Hepatocyte (in vitro differentiated cells): ENCODE data around the gene CAD.

Source experiments
- EZH2 ChIP-seq: fragments of 200-600 bp; sonication (generic); IDR thresholded peaks from 2 replicates; pipeline ENCODE4 v1.6.1; 2016; ENCODE audit warnings: antibody characterized with exemption, mild to moderate bottlenecking, borderline replicate concordance
- EZH2phosphoT487 ChIP-seq: fragments of 200-600 bp; sonication (generic); IDR thresholded peaks from one replicate; pipeline ENCODE4 v1.6.1; 2018; ENCODE audit warnings: antibody characterized with exemption, mild to moderate bottlenecking, low read depth, moderate library complexity; ENCODE audit not compliant: unreplicated experiment, severe bottlenecking
- TF ChIP-seq, protein P1 (sequence below): fragments of 200-600 bp; sonication (generic); IDR thresholded peaks from 2 replicates; pipeline ENCODE4 v1.5.1; 2016; ENCODE audit warnings: antibody characterized with exemption, mild to moderate bottlenecking; ENCODE audit not compliant: poor library complexity

DNA sequence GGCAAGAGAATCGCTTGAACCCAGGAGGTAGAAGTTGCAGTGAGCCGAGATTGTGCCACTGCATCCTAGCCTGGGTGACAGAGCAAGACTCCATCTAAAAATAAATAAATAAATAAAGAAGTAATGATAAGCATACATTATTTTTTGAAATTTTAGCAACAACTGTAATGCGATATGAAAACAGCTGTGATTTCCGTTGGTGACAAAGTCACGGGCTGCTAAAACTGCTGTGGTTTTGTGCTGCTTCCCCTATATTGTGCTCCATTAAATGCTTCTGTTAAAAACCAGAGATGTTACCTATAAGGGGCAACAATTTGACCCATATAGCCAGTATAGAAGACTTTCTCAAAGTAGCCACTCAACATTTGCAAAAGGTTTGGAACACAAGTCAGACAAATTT, 73.4 kb downstream of the CAD start:
- TF ChIP-seq, protein P1, sequence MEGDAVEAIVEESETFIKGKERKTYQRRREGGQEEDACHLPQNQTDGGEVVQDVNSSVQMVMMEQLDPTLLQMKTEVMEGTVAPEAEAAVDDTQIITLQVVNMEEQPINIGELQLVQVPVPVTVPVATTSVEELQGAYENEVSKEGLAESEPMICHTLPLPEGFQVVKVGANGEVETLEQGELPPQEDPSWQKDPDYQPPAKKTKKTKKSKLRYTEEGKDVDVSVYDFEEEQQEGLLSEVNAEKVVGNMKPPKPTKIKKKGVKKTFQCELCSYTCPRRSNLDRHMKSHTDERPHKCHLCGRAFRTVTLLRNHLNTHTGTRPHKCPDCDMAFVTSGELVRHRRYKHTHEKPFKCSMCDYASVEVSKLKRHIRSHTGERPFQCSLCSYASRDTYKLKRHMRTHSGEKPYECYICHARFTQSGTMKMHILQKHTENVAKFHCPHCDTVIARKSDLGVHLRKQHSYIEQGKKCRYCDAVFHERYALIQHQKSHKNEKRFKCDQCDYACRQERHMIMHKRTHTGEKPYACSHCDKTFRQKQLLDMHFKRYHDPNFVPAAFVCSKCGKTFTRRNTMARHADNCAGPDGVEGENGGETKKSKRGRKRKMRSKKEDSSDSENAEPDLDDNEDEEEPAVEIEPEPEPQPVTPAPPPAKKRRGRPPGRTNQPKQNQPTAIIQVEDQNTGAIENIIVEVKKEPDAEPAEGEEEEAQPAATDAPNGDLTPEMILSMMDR = no peak
- TF ChIP-seq EZH2 = no peak
- no peak for TF ChIP-seq EZH2phosphoT487
